HG02852 (cell line): ENCODE data around the gene HOMER1.

Experiments
- ATAC-seq: cut with Tn5 transposase; IDR thresholded peaks from one replicate; pipeline ENCODE4 v1.9.1; 2021; ENCODE audit warnings: mild to moderate bottlenecking, moderate library complexity; ENCODE audit not compliant: unreplicated experiment

The HOMER1 gene

DNA sequence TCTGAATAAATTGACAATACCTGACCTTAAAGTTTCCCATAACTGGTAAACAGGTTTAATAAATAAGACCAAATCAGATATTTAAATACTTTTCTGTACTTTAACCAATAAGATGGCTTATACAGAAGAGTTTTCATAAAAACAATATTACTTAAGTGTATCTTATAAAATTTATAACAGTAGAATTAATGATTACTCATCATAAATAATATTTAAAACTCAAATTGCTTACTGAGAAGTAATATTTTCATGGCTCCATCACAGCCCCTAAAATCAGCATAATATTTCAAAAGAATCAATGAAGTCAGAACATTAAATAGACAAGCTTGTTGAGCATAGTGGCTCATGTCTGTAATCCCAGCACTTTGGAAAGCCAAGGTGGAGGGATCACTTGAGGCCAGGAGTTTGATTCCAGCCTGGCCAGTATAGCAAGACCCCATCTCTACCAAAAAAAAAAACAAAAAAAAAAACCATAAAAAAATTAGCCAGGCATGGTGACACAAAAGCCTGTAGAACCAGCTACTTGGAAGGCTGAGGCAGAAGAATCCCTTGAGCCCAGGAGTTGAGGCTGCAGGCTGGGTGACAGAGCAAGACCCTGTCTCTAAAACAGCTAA is 23.5 kb downstream of the HOMER1 start:
- ATAC-seq: no peak

DNA sequence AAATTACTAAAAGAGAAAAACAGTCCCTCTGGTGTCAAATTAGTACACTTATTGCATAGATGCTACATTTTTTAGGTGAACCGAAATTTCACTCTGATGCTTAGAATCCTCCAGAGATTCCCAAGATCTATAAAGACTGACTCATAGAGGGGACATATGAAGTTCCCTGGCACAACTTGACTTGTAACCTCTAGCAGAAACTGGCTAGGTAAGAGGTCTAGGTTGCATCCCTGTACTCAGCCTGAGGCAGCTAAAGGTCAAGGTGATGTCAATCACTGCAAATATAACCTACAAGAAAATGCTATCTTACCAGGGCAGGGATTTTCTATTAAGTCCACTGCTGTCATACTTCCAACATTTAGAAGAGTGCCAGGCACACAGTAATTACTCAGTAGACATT is 24.2 kb downstream of the HOMER1 start:
- ATAC-seq: no peak

DNA sequence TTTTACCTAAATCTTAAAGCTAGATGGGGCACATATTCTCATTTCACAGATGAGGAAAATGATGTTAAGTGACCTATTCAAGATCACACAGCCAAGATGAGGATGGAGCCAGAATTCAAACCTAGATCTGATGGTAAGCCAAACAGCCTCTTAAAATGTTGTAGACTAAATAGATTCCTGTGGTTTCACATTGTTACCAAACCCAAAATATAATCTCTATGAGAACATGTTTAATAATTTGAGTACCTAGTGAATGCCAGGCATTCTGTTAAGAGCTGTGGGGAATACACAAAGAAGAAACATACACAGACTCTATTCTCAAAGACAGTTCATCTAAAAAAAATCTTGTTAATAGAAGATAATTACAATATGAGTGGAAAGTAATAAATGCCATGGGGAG is 25.2 kb downstream of the HOMER1 start:
- no peak for ATAC-seq

DNA sequence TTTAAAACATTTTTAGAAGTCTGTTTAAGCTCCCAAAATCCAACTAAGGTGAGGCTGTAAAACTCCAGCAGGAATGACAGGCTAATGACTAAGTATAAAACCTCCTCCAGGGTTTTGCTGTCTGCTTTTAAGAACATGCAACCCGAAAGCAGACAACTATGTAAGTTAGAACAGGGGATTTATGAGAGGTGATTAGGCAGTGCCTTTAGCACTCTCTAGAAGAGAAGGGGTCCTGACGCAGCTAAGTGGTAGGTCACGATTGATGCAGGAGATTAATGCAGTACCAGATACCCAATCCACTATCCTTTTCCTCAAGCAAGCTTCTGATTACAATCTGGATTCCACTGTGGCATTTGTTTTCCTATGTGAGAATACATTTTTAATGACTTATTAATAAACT is 25.9 kb downstream of the HOMER1 start:
- ATAC-seq: no peak

DNA sequence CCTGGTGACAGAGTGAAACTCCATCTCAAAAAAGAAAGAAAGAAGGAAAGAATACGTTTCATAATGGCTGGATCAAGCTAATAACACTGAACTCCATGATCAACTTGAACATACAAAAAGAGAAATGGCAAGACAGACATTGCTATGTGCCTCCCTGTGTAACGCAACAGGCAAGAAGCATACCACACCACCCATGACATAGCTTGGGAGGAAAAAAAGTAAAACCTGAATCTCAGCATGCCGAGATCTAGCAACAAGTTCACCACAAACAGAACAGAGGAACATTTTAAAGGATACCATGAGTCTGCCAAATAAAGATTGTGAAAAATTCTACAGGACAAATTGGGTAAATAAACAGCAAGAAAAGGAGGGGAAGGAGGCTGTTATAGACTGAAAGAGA is 26.7 kb downstream of the HOMER1 start:
- no peak for ATAC-seq

DNA sequence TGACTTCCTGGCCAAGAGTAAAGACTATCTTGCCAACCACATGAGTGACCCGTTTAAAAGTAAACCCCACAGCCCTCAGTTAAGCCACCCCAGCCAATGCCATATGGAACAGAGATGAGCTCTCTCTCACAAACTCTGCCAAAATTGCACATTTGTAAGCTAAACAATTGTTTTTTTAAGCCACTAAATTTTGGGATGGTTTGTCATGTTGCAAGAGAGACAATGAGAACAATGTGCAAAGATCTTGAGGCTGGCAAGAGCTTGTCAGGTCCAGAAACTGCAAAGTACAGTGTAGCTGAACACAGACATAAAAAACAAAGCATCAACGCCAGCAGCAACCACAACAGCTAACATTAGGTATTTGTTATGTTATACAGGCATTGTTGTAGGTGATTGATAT is 27.8 kb downstream of the HOMER1 start:
- ATAC-seq: no peak

DNA sequence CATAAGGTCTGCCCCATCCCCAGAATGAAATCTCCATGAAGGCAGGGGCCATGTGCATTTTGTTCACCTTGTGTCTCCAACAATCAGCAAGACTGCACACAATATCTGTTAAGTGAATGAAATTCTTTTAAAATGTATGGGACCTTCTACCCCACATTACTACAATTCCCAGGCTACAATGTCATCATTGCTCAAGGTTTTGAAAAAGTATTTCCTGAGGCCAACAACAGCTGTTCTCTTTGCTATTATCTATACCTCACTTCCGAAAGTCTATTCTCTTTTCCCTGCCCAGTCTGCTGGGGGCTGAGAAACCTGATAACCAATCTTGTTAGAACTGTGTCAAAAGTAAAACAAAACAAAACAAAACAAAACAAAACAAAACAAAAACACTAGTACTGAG is 29.2 kb downstream of the HOMER1 start:
- ATAC-seq: no peak

DNA sequence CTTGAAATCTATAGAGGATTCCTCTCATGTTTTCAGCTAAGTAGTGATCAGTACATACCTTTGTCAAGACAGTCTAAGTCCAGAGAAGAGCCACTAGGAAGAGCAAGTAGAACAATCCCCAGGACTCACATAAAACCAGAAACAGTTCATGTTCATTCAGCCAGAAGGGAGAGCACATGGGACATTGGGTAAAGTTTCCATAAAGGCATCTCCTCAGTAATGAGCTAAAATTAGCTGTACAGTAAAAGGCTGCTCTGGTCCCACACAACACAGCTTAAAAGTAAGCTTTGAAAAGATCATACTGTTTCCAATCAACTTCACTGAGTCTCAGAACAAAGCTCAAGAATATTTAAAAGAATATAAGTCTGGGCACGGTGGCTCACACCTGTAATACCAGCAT is 32.4 kb downstream of the HOMER1 start:
- no peak for ATAC-seq

DNA sequence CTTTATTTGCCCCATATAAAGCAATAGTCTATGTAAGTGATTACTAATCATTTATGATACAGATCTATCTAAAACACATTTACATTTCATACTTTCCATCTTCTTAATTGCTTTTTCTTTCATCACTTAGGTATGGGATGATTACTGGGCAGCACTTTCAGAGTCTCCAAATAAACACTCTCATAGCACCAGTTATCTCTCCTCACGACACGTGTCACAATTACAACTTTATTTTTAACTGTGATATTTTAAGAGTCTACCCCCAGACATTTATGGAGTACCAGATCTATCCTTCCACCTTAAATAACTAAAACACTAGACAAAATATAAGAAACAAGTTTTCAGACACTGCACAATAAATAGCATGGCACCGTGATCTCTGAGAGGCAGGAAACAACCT is 32.9 kb downstream of the HOMER1 start:
- ATAC-seq: no peak

DNA sequence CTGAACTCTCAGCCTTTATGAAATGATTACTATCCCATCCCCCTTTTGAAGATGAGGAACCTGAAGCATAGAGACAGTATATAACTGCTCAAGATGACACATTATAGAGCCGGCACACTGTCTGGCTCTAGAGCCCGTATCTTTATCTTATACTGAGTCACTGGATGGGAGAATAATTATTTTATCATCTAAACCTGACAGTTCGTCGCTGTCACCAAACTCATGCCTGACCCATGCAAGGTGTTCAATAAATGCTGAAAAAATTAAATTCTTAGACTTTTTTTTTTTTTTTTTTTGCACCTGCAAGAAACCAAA is 38.8 kb downstream of the HOMER1 start:
- no peak for ATAC-seq

DNA sequence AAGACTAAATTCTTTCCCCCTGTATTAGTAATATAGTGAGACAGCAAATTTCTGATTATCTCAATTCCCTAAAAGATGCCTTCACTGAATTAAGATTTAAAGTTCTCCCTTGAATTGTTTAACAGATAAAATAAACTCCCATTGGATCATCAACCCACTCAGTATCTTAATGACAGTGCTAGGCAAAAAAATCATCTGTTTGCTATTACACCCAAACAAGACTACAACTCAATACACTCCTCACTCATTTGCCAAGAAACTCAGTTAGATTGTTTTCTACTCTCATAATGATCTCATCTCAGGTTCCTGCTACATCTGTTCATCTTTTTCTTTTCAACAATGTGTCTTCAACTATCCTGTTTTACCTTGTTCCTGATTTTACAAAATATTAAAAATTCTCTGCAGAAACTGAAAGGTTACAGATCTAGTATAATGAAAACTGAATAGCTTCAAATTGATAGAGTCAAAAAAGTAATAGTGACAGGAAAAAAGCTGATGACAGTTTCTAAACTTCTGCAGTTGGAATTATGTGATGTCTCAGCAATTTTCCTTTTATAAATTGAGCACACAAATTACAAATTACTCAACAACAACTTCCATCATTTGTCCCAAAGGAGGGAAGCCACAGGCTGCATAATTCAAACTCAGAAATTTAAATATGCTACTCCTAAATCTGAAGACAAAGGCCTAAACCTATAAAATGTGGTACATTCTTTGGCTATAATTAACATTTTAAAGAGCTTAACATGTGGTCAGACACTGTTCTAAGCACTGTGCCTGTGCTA is 39.4 kb downstream of the HOMER1 start:
- no peak for ATAC-seq

DNA sequence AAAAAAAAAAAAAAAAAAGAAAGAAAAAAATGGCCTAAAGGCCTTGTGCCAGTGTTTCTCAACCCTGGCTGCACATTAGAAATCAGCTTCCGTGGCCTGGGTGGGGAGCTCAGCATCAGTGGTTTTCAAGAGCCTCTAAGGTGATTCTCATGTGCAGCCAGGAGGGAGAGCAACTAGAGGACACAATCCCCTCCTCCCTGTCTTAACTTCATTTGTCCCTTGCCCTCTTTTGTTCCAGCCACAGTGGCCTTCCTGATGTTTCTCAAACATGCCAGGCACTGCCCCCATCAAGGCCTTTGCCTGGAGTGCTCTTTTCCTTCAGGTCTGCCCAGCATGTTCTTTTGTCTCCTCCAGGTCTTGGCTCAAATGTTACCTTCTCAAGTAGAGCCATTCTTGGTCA is 42.4 kb downstream of the HOMER1 start:
- no peak for ATAC-seq

DNA sequence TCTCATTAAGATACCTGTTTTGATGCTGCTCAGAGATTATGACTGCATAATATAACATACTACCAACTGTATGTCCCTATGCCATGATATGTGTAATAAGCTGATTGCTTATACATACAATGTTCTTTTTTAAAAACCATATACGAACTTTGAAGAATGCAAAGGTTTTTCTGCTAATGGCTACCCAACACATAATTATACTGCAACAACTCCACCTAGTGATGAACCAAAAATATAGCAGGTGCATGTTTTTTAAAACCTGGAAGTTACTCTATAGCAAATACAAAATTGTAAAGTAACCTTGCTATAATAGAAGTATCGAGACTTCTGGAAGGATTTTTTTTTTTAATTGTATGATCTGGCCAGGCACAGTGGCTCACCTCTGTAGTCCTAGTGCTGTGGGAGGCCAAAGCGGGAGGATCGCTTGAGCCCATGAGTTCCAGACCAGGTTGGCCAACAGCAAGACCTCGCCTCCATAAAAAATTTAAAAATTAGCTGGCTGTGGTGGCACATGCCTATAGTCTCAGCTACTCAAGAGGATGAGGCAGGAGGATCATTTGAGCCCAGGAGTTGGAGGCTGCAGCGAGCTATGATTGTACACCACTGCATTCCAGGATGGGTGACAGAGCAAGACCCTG is 49.1 kb downstream of the HOMER1 start:
- ATAC-seq: no peak

DNA sequence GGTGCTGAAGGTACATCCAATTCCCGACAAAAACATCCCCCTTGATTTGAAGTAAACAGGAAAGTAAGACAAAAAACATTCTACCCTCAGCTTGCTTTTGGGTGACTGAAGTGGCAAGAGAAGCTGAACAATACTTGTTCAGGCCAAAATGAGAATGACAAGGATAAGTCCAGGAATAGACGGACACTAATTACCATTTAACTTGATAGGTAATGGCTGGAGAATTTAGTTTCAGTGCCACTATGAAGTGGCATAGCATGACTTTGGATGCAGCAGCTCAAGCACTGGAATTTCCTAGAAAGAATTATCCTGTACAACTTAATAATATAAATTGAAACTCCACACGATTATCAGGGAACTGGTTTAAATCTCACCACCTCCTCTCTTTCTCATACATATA is 49.7 kb downstream of the HOMER1 start:
- no peak for ATAC-seq

DNA sequence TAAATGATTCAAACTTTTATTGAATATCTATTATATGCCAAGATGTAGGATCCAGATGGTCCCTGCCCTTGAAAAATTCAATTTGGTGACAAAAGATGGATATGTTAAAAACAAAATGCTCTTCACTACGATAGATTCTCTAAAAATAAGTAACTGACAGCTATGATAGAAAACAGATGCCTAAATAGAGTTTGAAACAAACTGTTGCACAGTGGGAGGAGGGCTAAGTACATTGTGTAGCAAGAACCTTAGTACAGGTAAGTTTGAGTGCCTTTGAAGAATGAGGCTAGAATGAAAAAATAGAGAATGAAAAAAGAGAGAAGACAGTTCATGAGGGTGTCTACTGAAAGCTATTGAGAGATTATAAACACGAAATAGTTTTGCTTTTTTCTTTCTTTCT is 54.3 kb downstream of the HOMER1 start:
- ATAC-seq: no peak

DNA sequence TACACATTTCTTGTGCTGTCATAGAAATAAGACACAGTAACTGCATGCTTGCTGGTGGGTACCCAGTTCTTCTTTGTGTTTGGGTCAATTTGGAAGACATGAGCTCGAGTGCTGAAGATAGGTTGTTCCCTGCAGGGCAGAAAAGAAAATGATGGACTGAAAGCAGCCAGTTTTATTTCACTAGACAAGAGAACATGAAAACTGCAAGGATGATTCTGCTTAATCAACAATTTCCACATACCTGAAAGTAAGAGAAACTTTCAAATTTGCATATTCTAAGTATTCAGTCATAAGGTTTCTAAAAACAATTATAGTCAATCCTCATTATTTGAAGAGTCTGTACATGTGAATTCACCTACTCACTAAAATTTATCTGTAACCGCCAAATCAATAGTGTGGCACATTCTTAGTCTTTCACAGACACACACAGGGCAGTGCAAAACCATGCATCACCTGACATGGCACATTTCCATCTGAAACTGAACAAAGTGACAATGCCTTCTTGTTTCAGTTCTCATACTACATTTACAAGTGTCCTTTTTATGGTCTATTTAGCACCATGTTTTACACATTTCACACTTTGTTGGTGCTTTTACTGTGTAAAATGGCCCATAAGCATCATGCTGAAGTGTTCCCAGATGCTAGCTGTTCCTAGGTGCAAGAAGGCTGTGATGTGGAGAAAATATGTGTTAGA is 56.9 kb downstream of the HOMER1 start:
- peak; percentile 59 for ATAC-seq

DNA sequence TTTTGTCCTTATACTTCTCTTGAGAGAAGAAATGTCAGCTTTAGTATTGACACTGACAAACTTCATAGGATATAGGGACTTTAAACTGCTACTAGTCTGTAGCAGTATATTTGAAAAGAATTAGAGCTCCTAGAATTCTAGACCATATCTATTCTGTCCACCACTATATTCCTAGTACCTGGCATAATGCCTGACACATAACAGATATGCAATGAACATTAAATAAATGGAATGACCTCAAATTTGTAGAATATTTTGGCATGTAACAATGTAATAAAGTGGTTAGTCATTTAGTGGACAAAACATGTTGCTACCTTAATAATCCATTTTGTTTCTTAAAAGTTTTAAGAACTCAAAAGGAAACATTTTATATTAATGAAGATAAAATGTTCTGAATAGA is 57.5 kb downstream of the HOMER1 start:
- no peak for ATAC-seq

DNA sequence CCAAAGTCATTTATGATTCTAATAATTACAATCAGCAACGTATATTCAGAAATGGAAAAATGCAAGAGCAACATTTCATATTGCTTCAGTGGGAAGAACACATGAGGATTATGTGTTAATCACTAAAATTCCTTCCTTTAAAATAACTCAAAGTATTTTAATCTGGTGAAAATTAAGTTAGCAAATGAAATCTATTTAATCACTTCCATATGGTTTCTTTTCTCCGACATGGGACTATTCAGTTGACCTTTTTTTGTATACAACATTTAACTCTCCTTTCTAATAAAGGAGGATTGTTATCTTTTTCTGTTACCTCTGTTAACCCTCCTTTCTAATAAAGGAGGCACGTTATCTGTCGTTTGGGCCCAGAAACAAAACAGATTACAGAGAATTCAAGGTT is 59.9 kb downstream of the HOMER1 start:
- no peak for ATAC-seq

DNA sequence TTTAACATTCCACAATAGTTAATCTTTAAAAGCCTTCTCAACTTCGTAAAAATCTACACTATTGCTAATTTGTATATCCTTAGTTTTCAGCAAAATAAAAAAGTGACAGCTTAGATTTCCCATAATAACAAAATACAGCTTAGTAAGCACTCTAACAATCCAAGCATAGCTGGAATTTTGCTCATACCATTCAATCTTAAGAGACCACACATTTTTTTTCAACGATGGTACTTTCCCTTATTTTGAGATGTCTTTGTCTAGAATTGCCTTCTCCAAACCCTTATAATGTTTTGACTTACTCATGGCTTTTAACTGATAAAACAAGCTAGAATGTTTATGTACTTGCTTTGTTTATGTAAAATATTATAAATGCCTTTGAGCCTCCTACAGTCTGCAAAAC is 65.6 kb downstream of the HOMER1 start:
- no peak for ATAC-seq

DNA sequence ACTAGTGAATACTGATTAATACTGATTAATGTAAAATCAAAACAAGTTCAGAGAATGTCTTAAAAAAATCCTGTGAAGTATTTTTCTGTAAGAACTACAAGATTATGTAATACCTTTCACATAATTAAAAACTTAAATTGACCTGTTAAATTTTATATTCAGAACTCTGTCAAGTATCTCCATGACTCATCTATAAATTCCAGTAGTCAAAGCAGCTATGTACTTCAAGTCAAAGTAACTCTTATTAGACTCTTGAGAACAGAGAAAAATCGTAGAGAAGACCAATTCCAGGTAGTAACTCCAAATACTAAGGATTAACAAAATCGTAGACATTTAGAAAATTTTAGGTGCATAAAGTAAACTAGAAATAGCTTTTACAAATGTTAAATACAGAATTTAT is 77.1 kb downstream of the HOMER1 start:
- no peak for ATAC-seq

DNA sequence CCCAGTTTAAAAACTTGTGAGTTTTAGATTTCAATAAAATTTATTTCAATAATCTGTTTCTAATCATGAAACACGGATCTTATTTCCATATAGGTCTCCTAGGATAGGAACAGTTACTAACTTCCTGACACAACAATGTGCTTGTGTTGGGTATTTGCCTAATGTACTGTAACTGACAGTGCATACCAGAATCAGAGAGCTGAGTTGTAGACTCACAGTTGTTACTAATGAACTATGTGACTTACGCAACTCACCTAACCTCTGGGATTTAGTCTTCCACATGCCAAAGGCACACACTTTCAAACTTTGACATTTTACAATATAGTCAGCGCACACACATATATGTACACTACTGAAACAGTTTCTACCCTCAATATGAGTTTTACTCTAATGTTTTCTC is 77.7 kb downstream of the HOMER1 start:
- ATAC-seq: no peak

DNA sequence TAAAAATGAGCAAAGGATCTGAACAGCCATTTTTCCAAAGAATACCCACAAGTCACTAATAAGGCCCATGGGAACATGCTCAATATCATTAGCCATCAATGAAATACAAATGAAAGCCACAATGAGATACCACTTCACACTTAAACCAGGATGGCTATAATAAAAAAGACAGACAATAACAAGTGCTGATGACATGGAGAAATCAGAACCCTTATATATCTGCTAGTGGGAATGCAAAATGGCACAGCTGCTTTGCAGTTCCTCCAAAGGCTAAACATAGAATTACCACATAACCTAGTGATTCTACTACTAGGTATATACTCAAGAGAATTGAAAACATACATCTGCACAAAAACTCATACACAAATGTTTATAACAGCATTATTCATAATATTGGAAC is 83.7 kb downstream of the HOMER1 start:
- ATAC-seq: no peak
